A549 treated with CpdA at 1 μM for 4 hours (cell line): ENCODE data around the gene AQP12A. TPM values are rescaled to one million over a fixed set of nuclear protein-coding genes. Genes with fewer than 3 reads are reported as not detected.

Source experiments
- total RNA-seq: library from RNA; stranded (reverse); fragments of 200-300 nt; extraction: Qiagen RNA extraction; gene quantifications from 5 replicates; pipeline ENCODE4 v1.2.3, GENCODE V29; 2022; ENCODE audit warnings: low read depth

AQP12A gene
- not detected in 5 replicates for total RNA-seq

GRCh38 chr2:240691631-240692420 is at the start of gene AQP12A:
Gene AQP12A, plus strand, starts transcription at chr2:240691866. Its CDS starts 48 bp downstream, at chr2:240691914.

GRCh38 chr2:240682431-240683224 is 9.0 kb upstream of the AQP12A start, which contains the start of gene AQP12B:
Gene AQP12B, minus strand, starts transcription at chr2:240682885. Its CDS starts 48 bp downstream, at chr2:240682837.

Other genes starting within 250 kb of the AQP12A start
- gene ANKMY1, start 133.9 kb upstream of the AQP12A start, total RNA-seq = 8.2 to 14.5 TPM (median 11.5 TPM) in 5 replicates
- 3.9 to 8.3 TPM (median 7.5 TPM) in 5 replicates for gene DUSP28, start 131.5 kb upstream of the AQP12A start, total RNA-seq
- 47.6 to 71.8 TPM (median 65.4 TPM) in 5 replicates for gene RNPEPL1, start 123.4 kb upstream of the AQP12A start, total RNA-seq
- gene CAPN10, start 105.1 kb upstream of the AQP12A start, total RNA-seq = 15.9 to 28.9 TPM (median 22.6 TPM) in 5 replicates
- gene GPR35, start 66.4 kb upstream of the AQP12A start, total RNA-seq = 0.40 to 1.3 TPM (median 0.93 TPM) in 5 replicates
- not detected in 5 replicates for gene AQP12B, start 9.0 kb upstream of the AQP12A start, total RNA-seq
- gene KIF1A, start 128.4 kb downstream of the AQP12A start, total RNA-seq = 0.65 to 1.3 TPM (median 0.76 TPM) in 5 replicates
- gene AGXT, start 177.0 kb downstream of the AQP12A start, total RNA-seq = 0.05 TPM in 1 of 5 replicates, not detected in the others
- 0.03 to 0.17 TPM (median 0.15 TPM) in 3 of 5 replicates, not detected in the others for gene MAB21L4, start 204.3 kb downstream of the AQP12A start, total RNA-seq
- not detected in 5 replicates for gene CROCC2, start 214.5 kb downstream of the AQP12A start, total RNA-seq